HepG2 (cell line): ENCODE results near the gene FHL5. TPM values are rescaled to one million over a fixed set of nuclear protein-coding genes. Genes with fewer than 3 reads are reported as not detected.

ENCODE experiments used
- CBX5 ChIP-seq: sonication (generic); formaldehyde crosslinking; IDR thresholded peaks from 2 replicates; pipeline ENCODE4 v1.4.0; 2020; ENCODE audit warnings: missing genetic modification reagents, borderline replicate concordance
- CC2D1A ChIP-seq: sonication (generic); formaldehyde crosslinking; IDR thresholded peaks from 2 replicates; pipeline ENCODE4 v1.8.1; 2023; ENCODE audit warnings: mild to moderate bottlenecking, missing genetic modification reagents
- GABPA ChIP-seq, 2 experiments: IDR thresholded peaks; 2 replicates each; pipeline ENCODE4 v1.6.1; 2011 to 2016; ENCODE audit warnings: low read depth in 2 of 2, low read length in 1 of 2, missing biosample characterization in 1 of 2, missing genetic modification characterization in 1 of 2
- HOXD1 ChIP-seq: sonication (generic); formaldehyde crosslinking; IDR thresholded peaks from 2 replicates; pipeline ENCODE4 v1.5.0; 2020; ENCODE audit warnings: missing genetic modification reagents
- MXI1 ChIP-seq: IDR thresholded peaks from 3 replicates; pipeline ENCODE4 v1.6.1; 2012; ENCODE audit warnings: low read depth, low read length, inconsistent platforms, borderline replicate concordance
- NFE2L1 ChIP-seq: sonication (generic); formaldehyde crosslinking; IDR thresholded peaks from 2 replicates; pipeline ENCODE4 v1.4.0; 2020; ENCODE audit warnings: missing genetic modification reagents, mild to moderate bottlenecking, borderline replicate concordance
- NR1H2 ChIP-seq: sonication (generic); formaldehyde crosslinking; IDR thresholded peaks from 2 replicates; pipeline ENCODE4 v1.8.1; 2022; ENCODE audit warnings: low read depth, missing genetic modification reagents, borderline replicate concordance
- POLR2AphosphoS5 ChIP-seq: IDR thresholded peaks from 2 replicates; pipeline ENCODE4 v1.6.1; 2012; ENCODE audit warnings: low read depth, low read length
- PPARG ChIP-seq: conservative IDR thresholded peaks from 2 replicates; pipeline ENCODE4 v1.6.1; 2016; ENCODE audit warnings: missing biosample characterization, missing genetic modification reagents
- REXO4 ChIP-seq: sonication (generic); formaldehyde crosslinking; IDR thresholded peaks from 2 replicates; pipeline ENCODE4 v1.8.0; 2022; ENCODE audit warnings: missing genetic modification reagents, mild to moderate bottlenecking, borderline replicate concordance
- RFX5 ChIP-seq: IDR thresholded peaks from 2 replicates; pipeline ENCODE4 v1.6.1; 2011; ENCODE audit warnings: low read depth, low read length, improper control_type of control experiment
- U2AF1 ChIP-seq: fragments of 200-400 bp; formaldehyde crosslinking; optimal IDR thresholded peaks from 2 replicates; pipeline ENCODE3; 2017; ENCODE audit warnings: mild to moderate bottlenecking, low read depth, low read length
- ZNF264 ChIP-seq: sonication (generic); formaldehyde crosslinking; IDR thresholded peaks from 2 replicates; pipeline ENCODE4 v1.4.0; 2020; ENCODE audit warnings: missing genetic modification reagents
- ZNF589 ChIP-seq: sonication (generic); formaldehyde crosslinking; conservative IDR thresholded peaks from 2 replicates; pipeline ENCODE4 v1.8.0; 2022; ENCODE audit warnings: mild to moderate bottlenecking, moderate library complexity, missing genetic modification reagents
- ZNF75D ChIP-seq: sonication (generic); formaldehyde crosslinking; IDR thresholded peaks from 2 replicates; pipeline ENCODE4 v1.8.1; 2023; ENCODE audit warnings: missing genetic modification reagents, mild to moderate bottlenecking, borderline replicate concordance
- polyA plus RNA-seq, 8 experiments: library from polyadenylated mRNA; depleted of rRNA in 3 of 8; stranded (reverse) in 7 of 8; unstranded in 1 of 8; fragments of >200 nt; fragmentation: Illumina TruSeq in 4 of 8; extraction: Trizol in 4 of 8; gene quantifications; 2 replicates each; pipeline versions ENCODE4 v1.2.1 to v1.2.3, GENCODE V29; 2011 to 2016; ENCODE audit warnings: low read depth in 4 of 8, missing spikeins in 1 of 8, mixed read lengths in 1 of 8; ENCODE audit not compliant: insufficient read depth in 1 of 8
- total RNA-seq, 5 experiments: library from RNA; depleted of rRNA; stranded (reverse); fragments of >200 nt; fragmentation: Illumina TruSeq; extraction: Trizol; gene quantifications; 2 replicates each; pipeline ENCODE4 v1.2.3, GENCODE V29; 2016; ENCODE audit warnings: low read depth in 1 of 5
- TF ChIP-seq, protein P1 (sequence below): IDR thresholded peaks from 2 replicates; pipeline ENCODE4 v1.6.1; 2018; ENCODE audit warnings: missing genetic modification reagents
- TF ChIP-seq, protein P2 (sequence below): sonication (generic); formaldehyde crosslinking; IDR thresholded peaks from 2 replicates; pipeline ENCODE4 v1.5.0; 2020; ENCODE audit warnings: missing genetic modification reagents
- TF ChIP-seq, protein P3 (sequence below): sonication (generic); formaldehyde crosslinking; IDR thresholded peaks from 2 replicates; pipeline ENCODE4 v1.5.1; 2020; ENCODE audit warnings: mild to moderate bottlenecking, missing genetic modification reagents
- TF ChIP-seq, protein P4 (sequence below): sonication (generic); formaldehyde crosslinking; IDR thresholded peaks from 2 replicates; pipeline ENCODE4 v1.5.0; 2020; ENCODE audit warnings: missing genetic modification reagents
- TF ChIP-seq, protein P5 (sequence below): sonication (generic); formaldehyde crosslinking; IDR thresholded peaks from 2 replicates; pipeline ENCODE4 v1.4.0; 2020; ENCODE audit warnings: mild to moderate bottlenecking, missing genetic modification reagents
- TF ChIP-seq, protein P6 (sequence below): sonication (generic); formaldehyde crosslinking; IDR thresholded peaks from 2 replicates; pipeline ENCODE4 v1.4.0; 2020; ENCODE audit warnings: missing genetic modification reagents, mild to moderate bottlenecking, borderline replicate concordance

FHL5 gene
- total and polyA plus RNA-seq, 2 of the 13 experiments (the other 11 are each of a cell fraction or from before 2014, with no cell fraction given), result not detected

DNA sequence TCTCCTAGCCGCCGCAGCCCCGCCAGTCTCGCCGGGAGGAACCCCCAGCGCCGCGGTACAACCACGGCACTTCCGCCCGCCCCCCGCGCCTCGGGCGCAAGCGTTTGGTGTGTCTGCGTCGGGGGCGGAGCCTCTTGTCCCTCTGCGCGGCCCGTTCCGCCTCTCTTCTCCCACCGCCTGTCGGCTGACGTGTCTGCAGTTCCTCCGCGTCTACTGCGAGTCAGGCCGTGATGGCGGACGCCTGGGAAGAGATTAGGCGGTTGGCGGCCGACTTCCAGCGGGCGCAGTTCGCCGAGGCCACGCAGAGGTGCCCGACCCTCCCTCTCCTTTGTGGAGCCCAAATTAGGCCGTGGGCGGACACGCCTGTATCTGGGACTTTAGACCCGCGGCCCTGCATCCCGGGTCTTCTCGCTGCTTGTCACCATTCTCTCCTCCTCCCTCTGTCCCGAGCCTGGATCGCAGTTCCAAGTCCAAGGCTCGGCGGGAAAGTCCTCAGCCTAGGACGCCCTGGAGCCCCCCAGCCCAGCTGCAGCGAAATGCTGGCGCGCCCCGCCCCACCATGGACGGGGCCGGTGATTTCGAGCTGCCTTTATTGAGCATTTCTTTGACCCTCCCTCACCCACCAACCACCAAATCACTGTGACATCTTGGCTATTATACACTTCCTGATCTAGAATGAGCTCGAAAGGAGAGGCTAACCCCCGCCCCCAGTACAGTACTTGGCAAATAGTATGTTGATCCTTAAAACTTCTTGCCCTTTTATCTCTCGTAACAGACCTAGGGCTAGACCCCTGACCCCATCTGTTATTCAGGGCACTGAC, 41.1 kb upstream of the FHL5 start, which contains the start of gene UFL1 (continued):
- TF ChIP-seq, protein P1, sequence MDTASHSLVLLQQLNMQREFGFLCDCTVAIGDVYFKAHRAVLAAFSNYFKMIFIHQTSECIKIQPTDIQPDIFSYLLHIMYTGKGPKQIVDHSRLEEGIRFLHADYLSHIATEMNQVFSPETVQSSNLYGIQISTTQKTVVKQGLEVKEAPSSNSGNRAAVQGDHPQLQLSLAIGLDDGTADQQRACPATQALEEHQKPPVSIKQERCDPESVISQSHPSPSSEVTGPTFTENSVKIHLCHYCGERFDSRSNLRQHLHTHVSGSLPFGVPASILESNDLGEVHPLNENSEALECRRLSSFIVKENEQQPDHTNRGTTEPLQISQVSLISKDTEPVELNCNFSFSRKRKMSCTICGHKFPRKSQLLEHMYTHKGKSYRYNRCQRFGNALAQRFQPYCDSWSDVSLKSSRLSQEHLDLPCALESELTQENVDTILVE (CRISPR knock-in tag), result 0 out of 2 replicates have a peak, but pooled peaks have one; percentile 39
- TF ChIP-seq ZNF75D (CRISPR knock-in tag), result no peak
- TF ChIP-seq NR1H2, result no peak
- TF ChIP-seq, protein P2, sequence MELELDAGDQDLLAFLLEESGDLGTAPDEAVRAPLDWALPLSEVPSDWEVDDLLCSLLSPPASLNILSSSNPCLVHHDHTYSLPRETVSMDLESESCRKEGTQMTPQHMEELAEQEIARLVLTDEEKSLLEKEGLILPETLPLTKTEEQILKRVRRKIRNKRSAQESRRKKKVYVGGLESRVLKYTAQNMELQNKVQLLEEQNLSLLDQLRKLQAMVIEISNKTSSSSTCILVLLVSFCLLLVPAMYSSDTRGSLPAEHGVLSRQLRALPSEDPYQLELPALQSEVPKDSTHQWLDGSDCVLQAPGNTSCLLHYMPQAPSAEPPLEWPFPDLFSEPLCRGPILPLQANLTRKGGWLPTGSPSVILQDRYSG (CRISPR knock-in tag), result no peak
- TF ChIP-seq HOXD1 (CRISPR knock-in tag), result peak; percentile 18; the same call in 1 of the 2 replicates
- TF ChIP-seq CBX5 (CRISPR knock-in tag), result peak; percentile 32; the same call in 1 of the 2 replicates
- no peak for TF ChIP-seq REXO4 (CRISPR knock-in tag)
- TF ChIP-seq MXI1, result no peak; the same call in 2 of the 3 replicates
- no peak for TF ChIP-seq RFX5
- TF ChIP-seq, protein P3, sequence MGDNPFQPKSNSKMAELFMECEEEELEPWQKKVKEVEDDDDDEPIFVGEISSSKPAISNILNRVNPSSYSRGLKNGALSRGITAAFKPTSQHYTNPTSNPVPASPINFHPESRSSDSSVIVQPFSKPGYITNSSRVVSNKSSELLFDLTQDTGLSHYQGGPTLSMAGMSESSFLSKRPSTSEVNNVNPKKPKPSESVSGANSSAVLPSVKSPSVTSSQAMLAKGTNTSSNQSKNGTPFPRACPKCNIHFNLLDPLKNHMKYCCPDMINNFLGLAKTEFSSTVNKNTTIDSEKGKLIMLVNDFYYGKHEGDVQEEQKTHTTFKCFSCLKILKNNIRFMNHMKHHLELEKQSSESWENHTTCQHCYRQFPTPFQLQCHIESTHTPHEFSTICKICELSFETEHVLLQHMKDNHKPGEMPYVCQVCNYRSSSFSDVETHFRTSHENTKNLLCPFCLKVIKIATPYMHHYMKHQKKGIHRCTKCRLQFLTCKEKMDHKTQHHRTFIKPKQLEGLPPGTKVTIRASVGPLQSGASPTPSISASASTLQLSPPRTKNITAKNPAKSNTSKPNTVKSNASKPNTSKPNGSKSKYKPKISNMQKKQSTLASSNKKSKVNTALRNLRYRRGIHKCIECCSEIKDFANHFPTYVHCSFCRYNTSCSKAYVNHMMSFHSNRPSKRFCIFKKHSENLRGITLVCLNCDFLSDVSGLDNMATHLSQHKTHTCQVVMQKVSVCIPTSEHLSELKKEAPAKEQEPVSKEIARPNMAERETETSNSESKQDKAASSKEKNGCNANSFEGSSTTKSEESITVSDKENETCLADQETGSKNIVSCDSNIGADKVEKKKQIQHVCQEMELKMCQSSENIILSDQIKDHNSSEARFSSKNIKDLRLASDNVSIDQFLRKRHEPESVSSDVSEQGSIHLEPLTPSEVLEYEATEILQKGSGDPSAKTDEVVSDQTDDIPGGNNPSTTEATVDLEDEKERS, result peak; percentile 35; the same call in 1 of the 2 replicates
- no peak for TF ChIP-seq CC2D1A
- TF ChIP-seq NFE2L1 (CRISPR knock-in tag), result no peak
- TF ChIP-seq GABPA (IDR thresholded peaks at IDR 0.05; ENCODE audit: low read depth, low read length), result peak; percentile 37
- peak; percentile 83 for TF ChIP-seq GABPA (CRISPR knock-in tag; IDR thresholded peaks at IDR 0.05; ENCODE audit: low read depth)
- TF ChIP-seq POLR2AphosphoS5, result peak; percentile 97
- no peak for TF ChIP-seq PPARG (CRISPR knock-in tag)
- peak; percentile 32 for TF ChIP-seq U2AF1
- peak; percentile 56; the same call in 1 of the 2 replicates for TF ChIP-seq ZNF264 (CRISPR knock-in tag)
- no peak for TF ChIP-seq ZNF589 (CRISPR knock-in tag)
- TF ChIP-seq, protein P4, sequence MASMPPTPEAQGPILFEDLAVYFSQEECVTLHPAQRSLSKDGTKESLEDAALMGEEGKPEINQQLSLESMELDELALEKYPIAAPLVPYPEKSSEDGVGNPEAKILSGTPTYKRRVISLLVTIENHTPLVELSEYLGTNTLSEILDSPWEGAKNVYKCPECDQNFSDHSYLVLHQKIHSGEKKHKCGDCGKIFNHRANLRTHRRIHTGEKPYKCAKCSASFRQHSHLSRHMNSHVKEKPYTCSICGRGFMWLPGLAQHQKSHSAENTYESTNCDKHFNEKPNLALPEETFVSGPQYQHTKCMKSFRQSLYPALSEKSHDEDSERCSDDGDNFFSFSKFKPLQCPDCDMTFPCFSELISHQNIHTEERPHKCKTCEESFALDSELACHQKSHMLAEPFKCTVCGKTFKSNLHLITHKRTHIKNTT (CRISPR knock-in tag), result no peak
- TF ChIP-seq, protein P5, sequence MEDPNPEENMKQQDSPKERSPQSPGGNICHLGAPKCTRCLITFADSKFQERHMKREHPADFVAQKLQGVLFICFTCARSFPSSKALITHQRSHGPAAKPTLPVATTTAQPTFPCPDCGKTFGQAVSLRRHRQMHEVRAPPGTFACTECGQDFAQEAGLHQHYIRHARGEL (CRISPR knock-in tag), result no peak
- TF ChIP-seq, protein P6, sequence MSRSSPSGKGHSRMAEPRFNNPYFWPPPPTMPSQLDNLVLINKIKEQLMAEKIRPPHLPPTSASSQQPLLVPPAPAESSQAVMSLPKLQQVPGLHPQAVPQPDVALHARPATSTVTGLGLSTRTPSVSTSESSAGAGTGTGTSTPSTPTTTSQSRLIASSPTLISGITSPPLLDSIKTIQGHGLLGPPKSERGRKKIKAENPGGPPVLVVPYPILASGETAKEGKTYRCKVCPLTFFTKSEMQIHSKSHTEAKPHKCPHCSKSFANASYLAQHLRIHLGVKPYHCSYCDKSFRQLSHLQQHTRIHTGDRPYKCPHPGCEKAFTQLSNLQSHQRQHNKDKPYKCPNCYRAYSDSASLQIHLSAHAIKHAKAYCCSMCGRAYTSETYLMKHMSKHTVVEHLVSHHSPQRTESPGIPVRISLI, result 0 out of 2 replicates have a peak, but pooled peaks have one; percentile 20
